HT1080 (cell line): ENCODE data around the gene MINDY2. TPM values are rescaled to one million over a fixed set of nuclear protein-coding genes. Genes with fewer than 3 reads are reported as not detected.
"Not testable (repeated sequence)": the region's sequence is repeated elsewhere in the genome, so short reads cannot be mapped to it uniquely, and the experiment has no call there.

Source experiments
- DNase-seq: peaks from one replicate; pipeline ENCODE4 v3.0.0-alpha.2; 2015; ENCODE audit warnings: low read depth
- total RNA-seq: library from RNA; depleted of rRNA; stranded (reverse); fragments of >200 nt; shearing (Covaris generic); gene quantifications from 2 replicates; pipeline ENCODE4 v1.2.3, GENCODE V29; 2014

The MINDY2 gene
- total RNA-seq, 1 experiment from 2014 or later: 6.1 TPM

- no peak for DNase-seq
Observed at GRCh38 chr15:58752716-58753115, 18.4 kb upstream of the MINDY2 start.

- DNase-seq: no peak
Observed at GRCh38 chr15:58755350-58755749, 15.8 kb upstream of the MINDY2 start.

GRCh38 chr15:58755956-58756355, 15.1 kb upstream of the MINDY2 start:
- DNase-seq: no peak

GRCh38 chr15:58758141-58758540, 13.0 kb upstream of the MINDY2 start:
- no peak for DNase-seq

GRCh38 chr15:58760385-58761009, 10.6 kb upstream of the MINDY2 start:
- no peak for DNase-seq

- DNase-seq: no peak
Observed at GRCh38 chr15:58761010-58761388, 10.1 kb upstream of the MINDY2 start.

GRCh38 chr15:58762285-58762684, 8.8 kb upstream of the MINDY2 start:
- DNase-seq: no peak

GRCh38 chr15:58762731-58763130, 8.4 kb upstream of the MINDY2 start:
- no peak for DNase-seq

- no peak for DNase-seq
Observed at GRCh38 chr15:58764468-58764867, 6.6 kb upstream of the MINDY2 start.

GRCh38 chr15:58766290-58766689, 4.8 kb upstream of the MINDY2 start:
- DNase-seq: peak; percentile 21

- not testable (repeated sequence) for DNase-seq
Observed at GRCh38 chr15:58768601-58769004, 2.5 kb upstream of the MINDY2 start.

- DNase-seq: no peak
Observed at GRCh38 chr15:58770519-58770856, 614 bp upstream of the MINDY2 start.

- peak; percentile 16 for DNase-seq
Observed at GRCh38 chr15:58771621-58772250, 634 bp downstream of the MINDY2 start.

GRCh38 chr15:58773024-58773423, 1.9 kb downstream of the MINDY2 start:
- no peak for DNase-seq

GRCh38 chr15:58775402-58775801, 4.3 kb downstream of the MINDY2 start:
- DNase-seq: no peak

GRCh38 chr15:58777107-58777506, 6.0 kb downstream of the MINDY2 start:
- DNase-seq: no peak

GRCh38 chr15:58779554-58779953, 8.5 kb downstream of the MINDY2 start:
- DNase-seq: no peak

GRCh38 chr15:58785355-58785754, 14.3 kb downstream of the MINDY2 start:
- DNase-seq: no peak

GRCh38 chr15:58788056-58788710, 17.1 kb downstream of the MINDY2 start:
- DNase-seq: no peak

GRCh38 chr15:58793862-58794261, 22.8 kb downstream of the MINDY2 start:
- no peak for DNase-seq

GRCh38 chr15:58795825-58796224, 24.7 kb downstream of the MINDY2 start:
- DNase-seq: no peak

GRCh38 chr15:58797505-58797904, 26.4 kb downstream of the MINDY2 start:
- DNase-seq: no peak

- DNase-seq: no peak
Observed at GRCh38 chr15:58805095-58805494, 34.0 kb downstream of the MINDY2 start.
